GM19452 (cell line): ENCODE measurements around the gene SH3BP2.

Source experiments
- ATAC-seq: cut with Tn5 transposase; IDR thresholded peaks from one replicate; pipeline ENCODE4 v1.9.1; 2021; ENCODE audit not compliant: unreplicated experiment

The SH3BP2 gene

DNA sequence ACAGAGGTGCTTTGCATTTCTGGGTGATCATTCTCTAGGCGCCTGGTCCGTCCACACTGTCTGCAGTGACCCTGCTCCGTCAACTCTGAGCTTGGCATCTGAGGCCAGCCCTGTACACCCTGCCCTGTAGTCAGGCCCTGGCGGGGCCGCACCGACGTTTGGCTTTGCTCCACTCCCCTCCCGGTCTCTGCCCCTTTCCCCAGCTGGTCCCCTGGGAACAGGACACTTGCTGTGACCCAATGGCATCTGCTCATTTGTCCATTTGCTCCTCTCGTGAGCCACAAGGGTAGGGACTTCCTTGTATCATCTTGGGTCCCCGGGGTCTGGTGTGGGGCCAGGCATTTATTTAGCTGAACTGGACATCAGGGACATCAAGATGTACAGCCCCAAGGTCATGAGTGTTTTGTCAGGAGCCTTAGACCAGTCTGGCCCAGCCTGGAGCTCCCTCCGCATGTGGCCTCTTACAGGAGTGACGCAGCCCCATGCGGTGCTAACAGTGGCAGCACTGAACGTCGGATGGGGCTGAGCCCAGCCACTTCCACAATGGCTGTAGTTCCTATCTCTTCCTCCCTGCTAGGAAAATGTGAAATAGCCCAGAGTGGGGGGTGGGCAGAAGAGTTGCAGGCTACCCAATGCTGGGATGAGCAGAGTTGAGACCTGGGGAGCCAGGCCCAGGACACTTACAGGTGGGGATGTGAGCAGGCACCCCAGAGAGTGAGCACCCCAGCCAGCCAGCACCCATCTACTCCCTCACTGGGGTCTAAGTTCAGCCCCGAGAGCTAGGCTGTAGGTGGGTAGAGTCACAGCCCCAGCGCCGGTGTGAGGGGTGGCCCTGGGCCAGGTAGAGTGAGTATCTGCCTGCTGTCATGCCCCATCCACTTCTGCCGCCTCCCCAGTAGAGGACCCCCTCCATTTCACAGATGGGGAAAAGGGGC is 2.0 kb upstream of the SH3BP2 start:
- no peak for ATAC-seq

DNA sequence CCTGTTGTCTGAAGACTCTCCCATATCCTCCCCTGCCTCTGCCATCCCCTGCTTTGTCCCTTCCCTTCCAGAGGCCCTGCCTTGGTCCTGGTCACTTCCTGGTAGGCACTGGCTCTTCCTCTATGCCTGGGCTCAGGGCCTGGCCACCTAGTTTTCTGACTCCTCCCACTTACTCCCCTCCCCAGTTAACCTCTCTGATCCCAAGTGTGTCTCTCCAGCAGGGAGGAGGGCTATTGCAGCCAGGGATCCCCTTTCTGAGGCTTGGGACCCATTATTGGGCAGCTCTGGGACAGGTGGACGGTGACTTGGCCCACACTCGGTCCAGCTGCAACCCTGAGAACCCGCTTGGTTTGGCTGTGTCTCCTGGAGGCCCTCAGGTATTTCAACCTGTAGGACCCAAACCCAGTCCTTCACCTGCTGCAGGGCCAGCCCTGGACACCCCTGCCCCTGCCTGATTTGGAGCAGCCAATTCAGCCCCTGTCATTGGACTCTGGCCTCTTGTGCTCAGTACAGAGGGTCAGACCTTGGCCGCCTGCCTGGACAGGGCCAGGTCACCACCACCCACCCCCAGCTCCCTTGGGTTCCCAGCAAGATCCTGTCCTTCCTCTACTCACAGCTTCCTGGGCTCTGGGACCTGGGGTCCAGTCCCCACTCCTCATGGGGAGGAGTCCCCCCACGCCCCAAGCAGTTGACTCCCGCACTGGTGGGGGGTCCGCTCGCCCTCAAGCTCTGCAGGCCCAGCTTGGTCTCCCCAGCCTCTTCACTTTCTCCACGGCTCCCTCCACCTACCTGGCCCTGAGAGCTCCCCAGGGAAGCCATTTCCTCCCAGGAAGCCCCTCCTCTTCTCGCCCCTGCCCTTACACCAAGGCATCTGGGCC is 1.1 kb upstream of the SH3BP2 start:
- ATAC-seq = no peak

DNA sequence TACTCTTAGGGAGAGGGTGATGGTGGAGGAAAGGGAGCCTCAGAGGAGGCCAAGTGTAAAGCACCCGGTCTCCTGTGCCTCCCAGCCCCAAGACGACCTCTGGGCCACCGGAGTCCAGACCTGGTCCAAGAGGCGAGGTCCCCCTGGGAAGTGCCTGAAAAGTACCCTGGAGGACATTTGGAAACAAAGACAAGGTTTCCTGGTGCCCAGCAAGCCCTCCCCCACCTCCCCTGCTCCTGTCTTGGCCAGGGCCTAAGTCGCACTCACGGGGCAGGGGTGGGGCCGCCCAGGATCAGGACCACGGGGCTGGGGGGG is 532 bp upstream of the SH3BP2 start:
- no peak for ATAC-seq

DNA sequence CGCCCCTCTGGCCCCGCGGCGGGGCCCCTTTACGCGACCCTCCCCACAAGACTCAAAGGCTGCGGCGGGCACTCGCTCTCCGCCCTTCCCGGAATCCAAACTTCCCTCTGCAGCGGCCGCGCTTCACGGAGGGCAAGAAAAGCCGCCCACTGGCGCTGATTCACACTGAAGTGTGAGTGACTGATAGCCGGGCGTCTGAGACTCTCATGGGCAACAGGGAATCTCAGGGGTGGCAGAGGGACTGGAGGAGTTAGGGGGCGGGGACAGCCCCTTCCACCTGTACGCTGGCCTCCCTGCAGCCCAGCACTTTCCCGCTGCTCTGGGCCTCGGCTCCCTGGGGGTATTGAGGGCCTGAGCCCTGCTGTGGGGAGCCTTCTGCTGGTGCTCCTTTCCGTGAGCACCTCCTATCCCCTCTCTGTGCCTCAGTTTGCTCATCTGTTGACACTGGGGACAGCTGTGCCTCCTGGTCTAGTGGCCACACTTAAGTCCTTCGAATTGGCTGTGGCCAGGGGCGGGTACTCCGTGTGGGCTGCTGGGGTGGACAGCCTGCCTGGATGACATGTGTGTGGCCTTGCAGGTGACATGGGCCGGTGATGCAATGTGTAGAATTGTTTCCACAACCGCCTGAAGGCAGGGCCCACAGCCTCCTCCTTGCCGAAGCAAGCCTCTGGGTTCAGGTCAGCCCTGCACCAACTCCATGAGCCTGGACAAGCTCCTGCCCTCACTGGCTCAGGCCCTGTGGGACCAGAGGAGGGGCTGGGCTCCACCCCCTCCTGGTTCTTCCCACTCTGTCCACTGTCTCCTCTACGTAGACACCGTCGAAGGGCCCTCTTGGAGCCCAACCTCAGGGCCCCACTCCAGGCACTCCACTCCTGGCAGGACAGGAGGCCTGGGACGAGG is 951 bp downstream of the SH3BP2 start:
- ATAC-seq = no peak

DNA sequence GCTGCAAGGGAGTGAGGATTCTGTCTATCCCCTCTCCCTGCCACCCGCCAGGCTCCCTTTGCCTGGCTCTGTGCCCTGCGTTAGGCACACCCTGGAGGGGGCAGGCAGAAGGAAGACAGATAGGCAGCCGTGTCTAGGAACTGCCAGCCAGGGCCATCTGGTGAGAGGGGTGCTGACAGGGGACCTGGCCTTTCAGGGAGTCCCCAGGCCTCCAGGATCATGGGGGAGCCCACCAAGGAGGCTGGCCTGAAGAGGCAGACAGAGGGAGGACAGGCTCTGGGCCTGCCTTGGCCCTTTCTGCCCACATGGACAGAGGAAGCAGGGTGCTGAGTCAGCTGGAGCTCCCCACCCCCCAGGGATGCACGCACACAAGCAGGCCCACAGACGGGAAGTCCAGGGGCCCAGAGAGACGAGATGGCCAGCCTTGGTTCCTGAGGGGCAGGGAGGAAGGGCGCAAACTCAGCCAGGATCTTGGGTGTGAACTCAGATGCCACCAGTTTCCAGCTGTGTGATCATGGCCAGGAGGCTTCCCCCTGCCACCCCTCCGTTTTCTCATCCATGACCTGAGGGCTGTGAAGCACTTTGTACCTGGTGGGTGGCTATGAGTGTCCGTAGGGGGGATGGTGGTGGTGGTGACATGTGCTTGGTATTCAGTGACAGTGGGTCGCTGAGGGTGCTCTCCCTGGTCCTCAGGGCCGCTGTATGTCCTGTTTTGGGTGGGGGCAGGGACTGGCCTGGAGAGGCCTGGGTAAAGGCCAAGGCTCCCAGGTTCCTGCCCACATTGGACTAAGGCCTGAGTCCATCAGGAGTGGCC is 1.8 kb downstream of the SH3BP2 start:
- ATAC-seq = no peak

DNA sequence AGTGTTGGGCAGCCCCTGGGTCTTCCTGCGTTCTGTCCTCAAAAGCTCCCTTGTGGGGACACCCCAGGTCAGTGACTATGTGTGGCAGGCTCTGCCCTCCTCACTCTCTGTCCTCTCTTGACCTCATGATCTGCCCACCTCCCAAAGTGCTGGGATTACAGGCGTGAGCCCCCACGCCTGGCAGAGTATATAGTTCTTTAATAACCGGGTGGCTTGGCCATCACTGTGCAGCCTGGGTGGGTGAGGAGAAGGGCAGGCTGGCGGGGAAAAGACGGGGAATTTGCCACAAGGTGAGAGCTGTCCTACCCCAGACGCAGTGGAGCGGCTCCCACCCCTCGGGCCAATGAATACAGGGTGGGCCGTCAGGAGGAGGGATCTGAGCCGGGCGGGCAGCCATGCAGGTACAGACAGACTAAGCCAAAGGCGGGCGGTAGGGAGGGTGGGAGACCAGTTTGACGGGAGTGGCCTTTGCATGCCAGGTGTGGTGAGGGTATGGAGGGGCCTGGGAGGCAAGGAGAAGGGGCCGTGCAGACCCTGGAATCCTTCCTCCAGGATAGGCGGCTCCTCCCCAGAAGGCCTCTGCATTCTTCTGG is 2.5 kb downstream of the SH3BP2 start:
- ATAC-seq = no peak

DNA sequence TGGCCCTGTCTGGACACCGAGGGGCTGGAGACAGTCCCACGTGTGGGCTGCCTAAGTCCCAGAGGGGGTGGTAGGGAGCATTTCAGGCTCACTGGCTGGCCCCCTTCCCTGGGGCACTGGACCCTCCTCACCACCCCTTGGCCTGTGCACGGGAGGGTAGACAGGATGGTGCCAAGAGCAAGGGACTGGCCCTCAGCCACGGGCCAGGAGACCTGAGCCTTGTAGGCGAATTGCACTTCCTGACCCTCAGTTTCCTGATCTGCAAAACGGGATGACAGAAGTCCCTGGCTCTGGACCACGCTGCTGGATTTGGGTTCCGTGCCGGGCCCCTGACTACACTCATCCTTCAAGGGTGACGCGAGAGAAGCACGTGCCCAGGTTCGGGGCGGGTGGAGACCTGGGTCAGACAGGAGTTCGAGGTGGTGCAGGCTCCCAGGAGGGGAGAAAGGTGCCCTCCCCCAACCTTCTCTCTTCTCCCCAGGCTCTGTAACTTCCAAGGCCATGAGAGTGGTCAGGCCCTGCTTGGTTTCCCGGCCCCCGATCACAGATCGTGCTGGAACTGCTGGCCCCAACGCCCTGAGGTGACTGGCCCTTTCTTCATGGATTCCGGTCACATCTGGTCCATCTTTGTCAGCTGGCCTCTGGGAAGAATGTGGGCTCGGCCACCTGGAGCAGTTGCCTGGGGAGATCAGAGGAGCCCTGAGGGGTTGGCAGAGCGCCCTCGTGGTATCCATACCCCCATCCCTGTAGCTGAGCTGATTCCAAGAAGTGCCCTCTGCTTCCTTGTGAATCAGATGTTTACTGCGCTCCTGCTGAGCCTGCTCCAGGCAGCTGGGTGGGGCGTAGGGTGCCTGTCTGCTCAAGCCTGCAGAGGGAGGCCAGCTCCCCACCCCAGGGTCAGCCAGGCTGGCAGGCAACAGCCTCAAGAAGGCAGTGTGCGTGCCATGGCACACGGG is 3.3 kb downstream of the SH3BP2 start:
- no peak for ATAC-seq

DNA sequence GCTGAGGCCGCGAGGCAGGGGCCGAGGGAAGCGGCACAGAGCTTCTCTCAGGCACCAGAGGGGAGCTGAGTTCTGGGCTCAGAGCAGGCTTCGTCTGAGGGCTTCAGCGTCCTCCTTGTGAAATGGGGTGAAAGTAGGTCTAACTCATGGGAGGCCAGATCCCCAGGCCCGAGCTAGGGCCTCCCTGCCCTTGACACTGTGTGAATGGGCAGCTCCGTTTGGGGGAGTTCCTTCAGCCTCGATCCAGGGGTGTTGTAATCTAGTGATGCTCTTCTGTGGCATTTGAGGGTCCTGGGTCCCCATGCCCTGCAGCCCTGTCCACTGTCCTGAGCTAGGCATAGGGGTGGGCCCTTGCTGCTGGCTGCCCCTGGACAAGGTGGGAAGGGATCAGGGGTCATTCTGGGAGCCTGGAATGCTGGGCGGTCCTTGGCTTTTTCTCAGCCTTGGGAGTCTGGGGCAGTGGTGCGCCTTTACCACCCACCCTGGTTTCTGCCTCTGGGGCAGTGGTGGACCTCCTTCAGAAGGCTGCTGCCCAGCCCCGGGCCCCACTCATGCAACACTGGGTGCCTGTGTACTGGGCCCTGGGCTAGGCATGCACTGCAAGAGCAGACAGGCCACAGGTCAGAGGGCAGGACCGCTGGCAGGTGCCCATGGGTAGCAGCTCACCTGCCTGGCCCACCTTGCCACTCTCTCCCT is 4.1 kb downstream of the SH3BP2 start:
- no peak for ATAC-seq

DNA sequence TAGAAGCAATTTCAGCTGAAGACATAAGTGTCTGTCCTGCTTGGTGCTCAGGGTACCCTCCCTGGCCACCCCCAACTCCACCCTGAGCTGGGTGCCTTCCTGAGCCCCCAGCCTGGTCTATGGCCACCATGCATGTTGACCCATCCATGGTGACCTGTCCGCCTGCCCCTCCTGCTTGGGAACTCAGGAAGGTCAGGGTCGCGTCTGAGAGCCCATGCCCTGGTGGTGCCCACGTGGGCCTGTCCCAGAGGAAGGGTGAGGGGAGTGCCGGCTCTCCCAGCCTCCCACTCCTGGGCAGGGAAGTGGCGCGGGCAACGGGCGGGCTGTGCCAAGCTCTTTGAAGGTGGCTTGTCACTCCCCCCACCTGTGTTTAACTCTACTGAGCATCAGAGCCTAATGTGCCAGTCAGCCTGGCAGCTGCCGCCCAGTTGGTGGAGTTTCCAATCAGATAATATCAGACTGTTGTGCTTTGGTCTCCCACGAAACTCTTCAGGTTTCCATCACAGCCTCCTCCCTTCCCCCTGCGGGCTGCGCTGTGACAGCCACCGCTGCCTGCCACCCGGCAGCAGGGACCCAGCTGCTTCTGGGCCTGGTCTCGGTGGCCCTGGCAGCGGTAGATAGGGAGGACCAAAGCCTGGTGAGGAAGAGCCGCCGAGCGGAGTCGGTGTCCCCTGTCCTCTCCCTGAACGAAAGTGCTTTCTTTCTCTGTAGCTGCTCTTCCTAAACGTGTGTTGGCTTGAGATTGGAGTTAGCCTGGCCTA is 4.8 kb downstream of the SH3BP2 start:
- ATAC-seq = no peak

DNA sequence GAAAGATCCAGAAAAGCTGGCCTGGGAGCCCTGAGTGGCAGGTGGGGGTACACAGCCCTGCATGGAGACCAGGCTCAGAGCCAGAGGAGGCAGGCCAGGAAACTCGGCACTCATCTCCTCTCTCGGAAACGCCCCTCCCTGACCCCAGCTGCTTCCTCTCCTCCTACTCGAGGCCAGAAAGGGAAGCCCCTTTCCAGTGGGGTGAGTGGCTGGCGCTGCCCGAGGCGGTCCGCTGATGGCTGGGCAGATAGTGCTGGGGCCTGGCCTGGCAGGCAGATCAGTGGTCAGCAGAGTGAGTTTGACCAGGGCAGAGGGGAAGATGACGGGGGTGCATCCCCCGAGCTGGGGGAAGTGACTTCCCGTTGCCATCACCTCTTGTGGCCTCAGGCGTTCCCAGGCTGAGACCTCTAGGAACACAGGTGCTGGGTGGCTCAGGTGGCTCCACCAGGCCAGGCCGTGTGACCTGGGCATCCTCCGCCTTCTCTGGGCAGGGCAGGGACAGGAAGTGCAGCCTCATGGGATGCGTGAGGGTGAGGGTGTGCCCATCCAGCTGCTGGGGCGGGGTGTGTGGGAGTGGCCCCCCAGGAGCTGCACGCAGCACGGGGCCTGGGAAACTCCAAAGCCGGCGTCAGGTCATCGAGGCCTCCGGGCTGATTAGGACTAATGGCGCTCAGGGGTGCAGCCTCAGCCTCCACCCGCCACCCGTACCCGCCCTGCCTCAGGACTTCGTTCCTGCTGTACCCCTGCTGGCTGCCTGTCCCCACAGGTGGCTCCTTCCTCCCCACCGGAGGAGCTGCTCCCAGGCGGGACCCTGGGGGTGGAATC is 5.7 kb downstream of the SH3BP2 start:
- peak; percentile 52 for ATAC-seq

DNA sequence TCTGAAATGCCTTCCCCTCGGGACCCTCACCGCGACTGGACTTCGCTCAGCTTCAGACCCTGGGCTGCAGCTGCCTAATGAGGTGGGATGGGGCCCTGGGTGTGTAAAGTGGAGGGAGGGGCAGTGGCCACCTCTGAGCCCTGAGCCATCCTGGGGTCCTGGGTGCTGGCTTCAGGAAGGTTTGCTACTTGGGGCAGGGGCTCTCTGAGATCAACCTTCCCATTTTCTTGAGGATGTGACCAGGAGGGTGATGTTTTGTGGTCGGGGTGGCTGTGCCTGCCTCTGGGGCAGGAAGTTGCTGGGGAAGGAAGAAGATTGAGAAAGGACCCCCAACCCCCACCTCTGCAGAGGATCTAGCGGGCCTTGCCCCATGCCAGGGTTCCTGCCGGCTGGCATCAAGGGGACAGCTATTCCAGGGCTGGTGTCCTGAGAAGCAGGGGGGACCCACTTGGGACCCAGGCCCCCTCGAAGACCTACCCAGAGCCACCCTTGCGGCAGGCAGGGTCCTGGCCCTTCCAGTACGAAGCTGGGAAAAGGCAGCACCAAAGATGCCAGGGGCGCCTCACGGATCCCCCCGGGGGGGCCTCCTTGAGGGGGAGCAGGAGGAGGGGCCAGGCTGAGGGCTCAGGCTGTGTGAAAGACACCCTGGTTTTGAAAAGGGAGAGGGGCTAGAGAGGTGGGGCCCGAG is 6.5 kb downstream of the SH3BP2 start:
- no peak for ATAC-seq

DNA sequence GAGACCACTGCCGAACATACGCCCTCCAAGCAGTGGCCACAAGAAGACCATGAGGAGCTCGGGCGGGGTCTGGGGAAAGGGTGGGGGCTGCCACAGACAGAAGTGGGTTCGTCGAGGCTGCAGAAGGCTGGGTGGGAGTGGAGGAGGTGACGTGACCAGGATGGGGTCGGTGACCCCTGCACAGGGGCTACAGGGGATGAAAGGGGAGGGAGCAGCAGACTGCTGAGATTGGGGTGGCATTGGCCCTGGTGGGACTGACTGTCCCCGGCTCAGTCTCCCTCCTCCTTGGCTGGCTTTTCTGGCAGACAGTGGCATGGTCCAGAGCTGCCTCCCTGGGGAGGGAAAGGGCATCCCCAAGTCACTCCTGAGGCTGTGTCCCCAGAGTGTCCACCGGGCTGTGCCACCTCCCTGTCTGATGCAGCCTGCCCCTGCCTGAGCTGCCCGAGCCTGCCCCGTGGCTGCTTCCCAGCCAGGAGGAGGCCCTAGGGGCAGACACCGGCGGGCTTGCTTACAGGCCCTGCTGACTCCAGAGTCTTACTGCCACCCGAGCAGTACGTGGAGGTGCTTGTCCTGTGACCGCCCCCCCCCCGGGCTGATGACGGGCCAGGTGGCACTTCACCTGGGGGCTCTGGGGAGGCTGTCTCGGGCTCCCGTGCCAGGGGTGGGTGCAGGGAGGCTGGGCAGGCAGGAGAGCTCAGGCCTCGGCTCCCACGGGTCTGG is 7.2 kb downstream of the SH3BP2 start:
- ATAC-seq = no peak

DNA sequence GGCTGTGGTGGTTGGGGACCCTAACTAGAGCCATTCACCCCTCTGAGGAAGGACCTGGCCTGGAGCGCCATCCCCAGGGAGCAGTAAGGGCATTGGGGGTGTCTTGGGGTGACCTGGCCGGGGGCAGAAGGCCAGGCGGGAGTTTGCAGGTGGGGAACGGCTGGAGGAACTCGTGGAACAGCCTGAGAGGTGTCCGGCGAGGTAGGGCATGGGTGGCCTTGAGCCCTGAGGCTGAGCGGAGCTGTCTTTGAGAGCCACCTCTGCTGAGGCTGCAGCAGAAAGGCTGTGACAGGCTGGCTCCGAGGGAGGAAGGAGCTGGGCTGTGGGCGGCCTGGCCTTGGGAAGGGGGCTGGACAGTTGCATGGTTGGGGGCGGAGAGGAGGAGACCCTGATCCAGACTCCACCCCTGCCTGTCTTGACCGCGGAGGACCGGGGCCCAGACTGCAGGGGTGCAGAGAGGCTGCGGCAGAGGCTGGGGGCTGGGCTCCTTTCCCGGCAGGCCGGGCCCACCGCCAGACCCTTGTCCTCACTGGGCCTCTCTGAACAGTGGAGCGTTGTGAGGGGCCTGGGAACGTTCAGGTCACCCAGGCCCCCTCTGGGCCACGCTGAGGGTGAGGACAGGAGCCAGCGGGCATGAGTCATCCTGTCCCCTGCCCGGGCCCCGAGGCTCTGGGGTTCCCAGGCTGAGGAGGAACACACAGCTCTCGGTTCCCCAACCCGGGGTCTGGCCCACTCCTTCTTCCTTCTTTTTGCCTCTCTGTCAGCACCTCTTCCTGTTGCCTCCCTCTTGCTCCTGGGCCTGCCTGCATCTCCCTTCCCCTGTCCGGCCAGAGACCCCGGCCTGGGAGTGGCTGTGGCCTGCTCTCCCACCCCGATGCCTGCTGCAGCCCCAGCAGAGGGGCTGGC is 8.1 kb downstream of the SH3BP2 start:
- no peak for ATAC-seq
